Measurements from ENCODE around the gene RPL18. TPM values are rescaled to one million over a fixed set of nuclear protein-coding genes. Genes with fewer than 3 reads are reported as not detected.

The RPL18 gene
- total RNA-seq, 2 experiments from 2014 or later = 2,026 to 2,191 TPM

- Mint-ChIP-seq H3K27ac (no peak overlapping the region), H3K36me3 (ENCODE audit: low read depth) (no peaks in the 10 kb centered on the region), H3K4me3 (no peak overlapping the region), H3K9me3 (ENCODE audit: low read depth) (no peaks in the 10 kb centered on the region), H3K4me1 (peaks cover 42% of the 10 kb centered on the region), H3K27me3 (no peaks in the 10 kb centered on the region)
- ChIA-PET CTCF (interaction anchor here (0.8 to 2.4 kb wide), 3 partner anchors 11 to 198 kb away, joined by 4 to 13 read pairs (median 6); no protein-coding TSS in a partner anchor), POLR2A (interaction anchor here (2.2 kb wide), 1 partner anchor 25 kb away, joined by 9 read pairs; the partner anchor contains the start of genes RPL18 and SPHK2)
- ATAC-seq (no peak), DNase-seq (no peak)
- intact Hi-C loops (cut with DNase I, micrococcal nuclease) = no loop called here
Measured at GRCh38 chr19:48644355-48644754, 25.4 kb upstream of the RPL18 start.

- intact Hi-C loops (cut with DNase I, micrococcal nuclease) = no loop called here
- Mint-ChIP-seq H3K27ac (no peak overlapping the region), H3K9me3 (ENCODE audit: low read depth) (no peaks in the 10 kb centered on the region), H3K27me3 (no peaks in the 10 kb centered on the region), H3K36me3 (ENCODE audit: low read depth) (peaks cover 9% of the 10 kb centered on the region), H3K4me1 (peaks cover 45% of the 10 kb centered on the region), H3K4me3 (no peak overlapping the region)
- ChIA-PET CTCF (no interaction called here), POLR2A (no interaction called here)
- DNase-seq = no peak
- no peak for ATAC-seq
Measured at GRCh38 chr19:48642862-48643261, 23.9 kb upstream of the RPL18 start.

DNA sequence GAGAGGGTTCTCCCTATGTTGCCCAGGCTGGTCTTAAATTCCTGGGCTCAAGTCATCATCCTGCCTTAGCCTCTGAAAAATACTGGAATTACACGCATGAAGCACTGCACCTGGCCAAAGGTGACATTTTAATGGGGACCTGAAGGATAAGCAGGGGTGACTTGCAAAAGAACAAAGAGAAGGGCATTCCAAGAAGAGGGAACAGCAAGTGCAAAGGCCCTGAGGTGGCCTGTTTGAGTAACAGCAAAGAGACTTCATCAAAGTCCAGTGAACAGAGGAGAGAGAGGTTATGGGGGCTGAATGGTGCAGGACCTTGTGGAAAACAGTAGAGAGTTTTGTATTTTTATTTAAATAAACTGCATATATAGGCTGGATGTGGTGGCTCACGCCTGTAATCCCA lies 22.9 kb upstream of the RPL18 start:
- no peak overlapping the region for H3K27ac Mint-ChIP-seq
- peaks cover 45% of the 10 kb centered on the region for H3K4me1 Mint-ChIP-seq
- no peak overlapping the region for H3K4me3 Mint-ChIP-seq
- no peak for ATAC-seq
- DNase-seq = no peak
- intact Hi-C loops (cut with DNase I, micrococcal nuclease) = no loop called here
- H3K9me3 Mint-ChIP-seq (ENCODE audit: low read depth) = no peaks in the 10 kb centered on the region
- H3K27me3 Mint-ChIP-seq = no peaks in the 10 kb centered on the region
- peaks cover 11% of the 10 kb centered on the region for H3K36me3 Mint-ChIP-seq (ENCODE audit: low read depth)
- POLR2A ChIA-PET = interaction anchor here (0.6 to 1.3 kb wide), 2 partner anchors 9 to 190 kb away, joined by 3 read pairs; no protein-coding TSS in a partner anchor
- CTCF ChIA-PET = interaction anchor here (0.7 kb wide), 2 partner anchors 25 to 171 kb away, joined by 3 read pairs; no protein-coding TSS in a partner anchor

- H3K9me3 Mint-ChIP-seq (ENCODE audit: low read depth) = no peaks in the 10 kb centered on the region
- peaks cover 11% of the 10 kb centered on the region for H3K36me3 Mint-ChIP-seq (ENCODE audit: low read depth)
- peaks cover 40% of the 10 kb centered on the region for H3K4me1 Mint-ChIP-seq
- no peak for ATAC-seq
- intact Hi-C loops (cut with DNase I, micrococcal nuclease) = loop anchor here (2.0 to 10.0 kb wide), 7 partner anchors 325 to 1525 kb away; partner anchors contain the start of genes FTL (in 2 of the 2), ALDH16A1 (in 1 of the 2), C19orf73 (in 1 of the 2) and NOSIP (in 1 of the 2)
- no peaks in the 10 kb centered on the region for H3K27me3 Mint-ChIP-seq
- ChIA-PET POLR2A (no interaction called here), CTCF (no interaction called here)
- H3K4me3 Mint-ChIP-seq = peak overlapping the region; percentile 52
- peak overlapping the region; percentile 82 for H3K27ac Mint-ChIP-seq
- peak; percentile 38 for DNase-seq
Measured at GRCh38 chr19:48639483-48640375, 20.8 kb upstream of the RPL18 start.

DNA sequence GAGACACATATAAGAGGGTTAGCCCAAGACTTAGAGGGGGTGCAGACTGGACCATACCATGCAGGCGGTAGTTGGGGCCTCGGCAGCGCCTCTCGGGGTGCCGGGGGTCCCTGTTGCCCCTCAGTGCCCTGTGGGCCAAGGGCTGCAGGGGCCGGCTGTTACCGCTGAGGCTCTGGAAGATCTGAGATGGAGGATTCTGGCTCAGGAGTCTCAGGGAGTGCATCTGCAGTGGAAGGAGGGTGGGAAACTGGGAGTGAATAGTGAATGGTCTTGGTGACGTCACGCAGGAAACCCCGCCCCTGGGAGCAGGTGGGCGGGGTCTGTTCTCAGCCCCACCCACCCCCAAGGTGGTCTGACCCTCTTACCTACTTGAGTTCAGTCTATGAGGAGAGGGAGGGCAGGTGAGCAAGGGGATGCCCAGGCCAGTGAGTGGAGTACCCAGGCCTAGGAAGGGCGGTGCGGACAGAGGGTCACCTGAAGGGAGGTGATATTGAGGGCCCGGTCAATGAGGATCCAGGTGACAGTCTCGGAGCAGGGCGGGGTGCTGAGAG lies 19.9 kb upstream of the RPL18 start:
- intact Hi-C loops (cut with DNase I, micrococcal nuclease) = loop anchor here (1.0 to 10.0 kb wide), 8 partner anchors 7 to 1524 kb away; partner anchors contain the start of genes FTL (in 2 of the 2), ALDH16A1 (in 1 of the 2), C19orf73 (in 1 of the 2) and CA11 (in 1 of the 2)
- H3K27ac Mint-ChIP-seq = peak overlapping the region; percentile 99
- no peaks in the 10 kb centered on the region for H3K27me3 Mint-ChIP-seq
- H3K4me1 Mint-ChIP-seq = peaks cover 42% of the 10 kb centered on the region
- no peak for ATAC-seq
- DNase-seq = peak; percentile 33
- CTCF ChIA-PET = no interaction called here
- POLR2A ChIA-PET = no interaction called here
- H3K9me3 Mint-ChIP-seq (ENCODE audit: low read depth) = no peaks in the 10 kb centered on the region
- peaks cover 11% of the 10 kb centered on the region for H3K36me3 Mint-ChIP-seq (ENCODE audit: low read depth)
- H3K4me3 Mint-ChIP-seq = peak overlapping the region; percentile 83

DNA sequence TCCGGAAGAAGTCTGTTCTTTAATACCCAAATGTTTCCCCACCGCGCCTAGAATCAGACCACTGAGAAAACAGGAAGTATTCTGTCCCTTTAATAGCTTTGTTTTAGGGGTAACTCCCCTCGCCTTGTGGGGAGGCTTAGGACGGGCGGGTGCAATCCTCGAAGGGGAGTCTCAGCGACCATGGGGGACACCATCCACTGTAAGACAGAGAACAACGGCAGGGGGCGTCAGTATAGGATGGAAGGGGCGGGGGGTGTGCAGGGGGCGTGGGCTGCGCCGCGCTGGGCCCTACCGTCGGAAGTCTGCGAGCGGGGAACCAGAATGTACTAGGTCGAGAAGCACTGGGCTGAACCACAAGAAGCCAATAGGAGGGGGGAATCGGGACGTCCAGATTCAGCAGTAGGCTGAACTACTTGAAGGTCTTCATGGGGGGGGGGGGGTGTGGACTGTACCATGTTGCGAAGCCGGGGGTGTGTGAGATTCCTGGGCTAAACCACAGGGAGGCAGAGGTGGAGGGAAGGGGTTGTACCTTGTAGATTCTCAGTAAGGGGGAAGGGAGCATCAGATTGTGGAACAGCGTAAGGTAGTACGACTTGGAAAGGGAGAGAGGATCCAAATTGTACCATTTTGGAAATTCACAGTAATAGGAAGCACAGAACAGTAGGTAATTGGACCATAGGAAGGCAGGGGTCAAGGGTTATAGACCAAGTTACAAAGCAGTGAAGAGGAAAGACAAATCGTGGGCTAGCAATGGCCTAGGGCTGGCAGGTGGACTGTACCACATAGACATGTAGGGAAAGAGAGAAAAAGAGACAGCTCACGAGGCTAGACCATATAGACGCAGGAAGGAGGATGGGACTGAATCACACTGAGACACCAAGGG lies 19.2 kb upstream of the RPL18 start:
- POLR2A ChIA-PET = interaction anchor here (0.6 to 1.3 kb wide), 2 partner anchors 19 to 323 kb away, joined by 3 to 5 read pairs; partner anchors contain the start of genes RPL18 and SPHK2
- H3K27ac Mint-ChIP-seq = peak overlapping the region; percentile 99
- intact Hi-C loops (cut with DNase I, micrococcal nuclease) = loop anchor here (1.0 to 10.0 kb wide), 12 partner anchors 8 to 1523 kb away; partner anchors contain the start of genes FTL (in 2 of the 2), ALDH16A1 (in 1 of the 2), C19orf73 (in 1 of the 2) and CA11 (in 1 of the 2)
- CTCF ChIA-PET = no interaction called here
- peak overlapping the region; percentile 83 for H3K4me3 Mint-ChIP-seq
- peaks cover 48% of the 10 kb centered on the region for H3K4me1 Mint-ChIP-seq
- H3K9me3 Mint-ChIP-seq (ENCODE audit: low read depth) = no peaks in the 10 kb centered on the region
- H3K27me3 Mint-ChIP-seq = no peaks in the 10 kb centered on the region
- H3K36me3 Mint-ChIP-seq (ENCODE audit: low read depth) = peaks cover 11% of the 10 kb centered on the region
- DNase-seq (peak; percentile 85), ATAC-seq (peak; percentile 16)

- ChIA-PET CTCF (interaction anchor here (0.7 kb wide), 1 partner anchor 274 kb away, joined by 4 read pairs; the partner anchor contains the start of gene TMEM143), POLR2A (interaction anchor here (1.3 kb wide), 1 partner anchor 18 kb away, joined by 3 read pairs; the partner anchor contains the start of genes RPL18 and SPHK2)
Measured at GRCh38 chr19:48637449-48637947, 18.5 kb upstream of the RPL18 start.

GRCh38 chr19:48636859-48637448 lies 18.0 kb upstream of the RPL18 start, which contains the start of gene DBP:
DBP (minus strand) TSS chr19:48637379; CDS start chr19:48636994, 385 bp downstream.
- ATAC-seq = no peak
- peak within 1 kb of the TSS; percentile 99 for H3K27ac Mint-ChIP-seq
- intact Hi-C loops (cut with DNase I, micrococcal nuclease) = loop anchor here (1.0 to 10.0 kb wide), 10 partner anchors 77 to 1522 kb away; partner anchors contain the start of genes FTL (in 2 of the 2), ALDH16A1 (in 1 of the 2), GYS1 (in 1 of the 2) and NOSIP (in 1 of the 2)
- peak within 1 kb of the TSS; percentile 83 for H3K4me3 Mint-ChIP-seq
- no peaks in the 10 kb centered on the region for H3K9me3 Mint-ChIP-seq (ENCODE audit: low read depth)
- peaks cover 11% of the 10 kb centered on the region for H3K36me3 Mint-ChIP-seq (ENCODE audit: low read depth)
- peak; percentile 62 for DNase-seq
- H3K4me1 Mint-ChIP-seq = peaks cover 57% of the 10 kb centered on the region
- no peaks in the 10 kb centered on the region for H3K27me3 Mint-ChIP-seq
- ChIA-PET CTCF (interaction anchor here (0.7 kb wide), 1 partner anchor 273 kb away, joined by 4 read pairs; the partner anchor contains the start of gene TMEM143), POLR2A (interaction anchor here (1.3 kb wide), 1 partner anchor 18 kb away, joined by 3 read pairs; the partner anchor contains the start of genes RPL18 and SPHK2)

More at GRCh38 chr19:48637449-48637947, 18.5 kb upstream of the RPL18 start:
- ATAC-seq = peak; percentile 75
- Mint-ChIP-seq H3K4me1 (peaks cover 54% of the 10 kb centered on the region), H3K9me3 (ENCODE audit: low read depth) (no peaks in the 10 kb centered on the region), H3K36me3 (ENCODE audit: low read depth) (peaks cover 11% of the 10 kb centered on the region), H3K4me3 (peak overlapping the region; percentile 83), H3K27me3 (no peaks in the 10 kb centered on the region), H3K27ac (peak overlapping the region; percentile 99)
- intact Hi-C loops (cut with DNase I, micrococcal nuclease) = loop anchor here (1.0 to 10.0 kb wide), 10 partner anchors 77 to 1523 kb away; partner anchors contain the start of genes FTL (in 2 of the 2), ALDH16A1 (in 1 of the 2), GYS1 (in 1 of the 2) and NOSIP (in 1 of the 2)
- DNase-seq = peak; percentile 98

DNA sequence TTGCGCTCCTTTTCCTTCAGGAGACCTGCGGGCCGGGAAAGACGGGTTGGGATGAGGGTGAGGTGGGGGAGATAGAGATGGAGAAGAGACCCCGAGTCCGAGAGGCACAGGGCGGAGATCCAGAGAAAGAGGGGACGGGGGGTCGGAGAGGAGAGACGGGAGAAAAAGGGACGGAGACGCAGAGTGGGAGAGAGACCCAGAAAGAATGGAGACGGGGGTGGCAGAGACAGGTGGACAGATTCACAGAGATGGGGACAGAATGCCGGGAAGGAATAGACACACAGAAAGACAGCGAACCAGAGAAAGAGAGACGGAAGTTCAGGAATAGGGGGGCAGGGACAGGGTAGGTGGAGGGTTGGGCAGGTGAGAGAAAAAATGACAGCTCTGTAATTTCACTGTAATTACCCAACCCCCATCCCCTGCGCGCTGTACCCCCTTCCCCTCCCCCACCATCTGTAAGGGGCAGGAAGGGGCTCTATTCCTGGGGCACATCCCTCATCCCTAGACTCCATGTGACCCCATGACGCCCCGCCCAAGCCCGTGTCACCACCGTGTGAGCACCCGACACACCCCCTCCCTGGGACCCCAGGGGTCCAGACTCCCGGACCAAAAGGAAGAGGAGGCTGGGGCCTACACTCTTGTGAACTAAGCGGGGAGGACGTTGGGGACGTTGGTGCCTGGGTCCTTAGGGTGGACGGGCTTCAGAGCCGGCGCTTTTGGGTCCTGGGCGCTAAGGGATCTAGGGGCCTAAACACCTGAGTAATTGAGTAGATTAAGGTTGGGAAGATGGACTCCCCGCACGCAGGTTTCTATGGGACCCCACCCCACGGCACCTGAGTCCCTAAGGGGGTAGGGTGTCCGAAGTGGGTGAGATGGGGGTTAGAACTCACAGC lies 17.2 kb upstream of the RPL18 start:
- CTCF ChIA-PET = no interaction called here
- intact Hi-C loops (cut with DNase I, micrococcal nuclease) = loop anchor here (1.0 to 10.0 kb wide), 11 partner anchors 102 to 1521 kb away; partner anchors contain the start of genes FTL (in 2 of the 2), ALDH16A1 (in 1 of the 2), CYTH2 (in 1 of the 2) and NOSIP (in 1 of the 2)
- peak; percentile 49 for DNase-seq
- peaks cover 11% of the 10 kb centered on the region for H3K36me3 Mint-ChIP-seq (ENCODE audit: low read depth)
- H3K9me3 Mint-ChIP-seq (ENCODE audit: low read depth) = no peaks in the 10 kb centered on the region
- ATAC-seq = no peak
- peaks cover 57% of the 10 kb centered on the region for H3K4me1 Mint-ChIP-seq
- H3K27me3 Mint-ChIP-seq = no peaks in the 10 kb centered on the region
- POLR2A ChIA-PET = interaction anchor here (1.3 kb wide), 1 partner anchor 17 kb away, joined by 3 read pairs; the partner anchor contains the start of genes RPL18 and SPHK2
- peak overlapping the region; percentile 83 for H3K4me3 Mint-ChIP-seq
- peak overlapping the region; percentile 85 for H3K27ac Mint-ChIP-seq
